HG02610 (cell line): Measurements from ENCODE around the gene DCTN2.

ENCODE experiments used
- ATAC-seq: cut with Tn5 transposase; IDR thresholded peaks from one replicate; pipeline ENCODE4 v1.9.1; 2021; ENCODE audit warnings: mild to moderate bottlenecking, moderate library complexity; ENCODE audit not compliant: unreplicated experiment

DCTN2 gene

DNA sequence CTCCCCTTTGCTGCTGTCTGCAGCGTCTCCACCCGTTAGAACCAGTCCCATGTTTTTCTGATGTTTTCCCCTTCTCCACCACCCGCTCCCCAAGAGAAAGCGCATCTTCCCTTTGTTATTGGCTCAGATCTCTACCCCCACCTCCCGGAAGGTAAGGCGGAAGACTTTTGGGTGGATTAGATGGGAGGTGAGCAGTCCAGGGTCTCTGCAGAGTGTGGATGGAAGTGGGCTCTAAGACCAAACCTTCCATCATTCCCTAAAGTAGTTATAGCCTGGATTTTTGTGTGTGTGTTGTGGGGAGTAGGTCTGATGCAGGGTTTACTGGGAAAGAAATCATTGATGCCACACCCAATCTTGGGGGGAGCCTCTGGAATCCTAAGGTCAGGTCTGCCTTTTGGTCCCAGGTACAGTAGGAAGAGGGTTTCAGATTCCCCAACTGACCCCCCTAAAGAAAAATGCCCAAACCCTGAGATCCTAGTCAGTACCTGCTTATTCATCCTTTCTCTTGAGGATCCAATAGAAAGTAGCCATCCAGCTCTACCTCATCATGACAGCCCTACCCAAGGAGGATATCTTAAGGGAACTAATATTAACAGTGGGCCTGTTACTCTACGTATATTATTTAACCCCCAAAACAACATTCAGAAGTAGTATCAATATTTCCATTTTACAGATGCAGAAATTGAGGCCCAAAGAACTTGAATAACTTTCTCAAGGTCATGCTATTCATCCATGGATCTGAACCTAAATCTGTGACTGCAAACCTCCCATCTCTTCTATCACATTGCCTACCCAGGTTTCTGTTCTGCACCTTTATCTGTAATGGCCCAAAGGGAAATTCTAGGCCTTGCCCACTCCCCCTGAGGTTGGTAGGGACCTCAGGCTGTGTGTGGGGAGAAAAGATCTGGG, 3.9 kb upstream of the DCTN2 start:
- ATAC-seq, result no peak

GRCh38 chr12:57549909-57550640, 3.1 kb upstream of the DCTN2 start, which contains the start of gene KIF5A:
Gene KIF5A, plus strand, starts transcription at chr12:57550044. Its CDS starts 228 bp downstream, at chr12:57550272.
- ATAC-seq, result no peak

GRCh38 chr12:57549203-57549908, 2.4 kb upstream of the DCTN2 start:
- ATAC-seq, result no peak

- no peak for ATAC-seq
Measured at GRCh38 chr12:57548488-57548887, 1.5 kb upstream of the DCTN2 start.

- no peak for ATAC-seq
Measured at GRCh38 chr12:57548013-57548315, 972 bp upstream of the DCTN2 start.

GRCh38 chr12:57547288-57548012, 458 bp upstream of the DCTN2 start:
- ATAC-seq, result no peak

GRCh38 chr12:57545809-57546437, 1.1 kb downstream of the DCTN2 start:
- ATAC-seq, result no peak

DNA sequence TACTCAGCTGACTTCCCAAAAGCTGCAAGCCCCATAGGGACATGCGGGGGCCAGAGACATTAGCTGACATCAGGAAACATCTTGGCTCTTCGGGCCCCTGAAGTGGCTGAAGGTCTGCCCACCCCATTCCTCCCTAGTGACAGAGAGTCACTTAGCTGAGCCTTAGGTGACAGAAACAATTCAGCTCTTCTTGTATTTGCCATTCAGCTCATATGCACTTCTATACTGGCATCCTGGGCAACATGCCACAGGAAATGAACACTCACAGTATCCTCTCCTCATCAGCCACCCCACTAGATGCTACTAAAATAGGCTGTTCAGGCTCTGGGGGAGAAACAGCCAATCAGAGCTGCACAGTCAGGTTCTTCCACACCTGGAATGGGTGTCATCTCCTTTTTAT, 3.4 kb downstream of the DCTN2 start:
- ATAC-seq, result no peak

DNA sequence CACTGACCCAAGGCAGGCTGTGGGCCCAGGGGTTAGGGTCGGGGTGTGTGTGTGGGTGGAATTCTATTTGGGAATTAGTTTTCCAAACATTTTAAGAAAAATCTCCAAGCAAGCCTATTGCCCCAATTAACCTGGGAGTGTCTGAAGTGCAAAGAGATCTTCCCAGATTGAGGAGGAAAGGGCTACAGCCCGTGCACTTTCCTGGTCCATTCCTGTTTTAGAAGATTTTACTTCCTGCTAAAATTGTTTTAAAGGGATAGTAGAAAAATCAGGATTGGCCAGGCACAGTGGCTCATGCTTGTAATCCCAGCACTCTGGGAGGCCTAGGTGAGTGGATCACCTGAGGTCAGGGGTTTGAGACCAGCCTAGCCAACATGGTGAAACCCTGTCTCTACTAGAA, 5.3 kb downstream of the DCTN2 start:
- ATAC-seq, result no peak

- no peak for ATAC-seq
Measured at GRCh38 chr12:57541001-57541400, 6.0 kb downstream of the DCTN2 start.

DNA sequence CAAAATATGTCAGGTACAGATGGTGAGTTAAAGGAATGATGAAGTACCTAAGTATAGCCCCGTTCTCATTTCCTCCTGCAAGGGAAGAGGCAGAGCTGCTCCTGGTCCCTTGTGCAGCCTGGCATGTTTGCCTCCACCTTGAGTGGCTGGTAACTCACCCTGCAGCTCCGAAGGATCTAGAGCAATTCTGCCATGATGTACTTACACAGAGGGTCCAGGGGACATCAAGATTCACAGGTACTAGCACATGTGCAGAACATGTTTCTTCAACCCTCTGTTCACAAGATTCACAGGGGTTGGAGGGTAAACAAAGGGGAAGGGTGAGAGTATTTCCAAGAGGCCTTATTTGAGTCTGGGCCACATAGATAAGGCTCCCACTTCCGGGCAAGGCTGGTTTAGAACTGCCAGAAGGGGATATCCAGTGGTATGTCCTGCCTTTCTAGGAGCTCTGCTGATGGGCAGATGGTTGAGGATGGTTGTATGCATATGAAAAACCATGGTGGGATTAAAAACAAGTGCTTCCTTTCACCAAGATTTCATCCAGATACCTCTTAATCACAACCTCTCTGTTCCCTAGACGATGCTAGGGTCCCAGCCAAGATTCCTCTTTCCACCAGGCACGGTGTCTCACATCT, 7.7 kb downstream of the DCTN2 start:
- ATAC-seq, result no peak

DNA sequence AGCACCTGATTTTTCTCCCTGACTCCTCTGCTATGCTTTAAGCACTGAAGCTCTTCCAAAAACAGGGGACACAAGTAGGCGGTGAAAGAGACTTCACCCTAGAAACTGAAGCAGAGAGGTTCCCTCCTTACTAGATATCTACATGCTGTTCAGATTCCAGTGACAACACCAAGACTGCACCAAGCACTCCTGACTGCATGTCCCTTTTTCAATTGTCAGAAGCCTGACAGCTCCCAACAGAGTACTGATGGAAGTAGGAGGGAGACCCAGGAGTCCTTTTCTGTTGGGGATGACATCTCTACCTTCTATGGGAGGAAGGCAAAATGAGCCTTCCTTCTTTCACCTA, 10.4 kb downstream of the DCTN2 start:
- ATAC-seq, result no peak

- no peak for ATAC-seq
Measured at GRCh38 chr12:57535764-57536596, 11.0 kb downstream of the DCTN2 start.

DNA sequence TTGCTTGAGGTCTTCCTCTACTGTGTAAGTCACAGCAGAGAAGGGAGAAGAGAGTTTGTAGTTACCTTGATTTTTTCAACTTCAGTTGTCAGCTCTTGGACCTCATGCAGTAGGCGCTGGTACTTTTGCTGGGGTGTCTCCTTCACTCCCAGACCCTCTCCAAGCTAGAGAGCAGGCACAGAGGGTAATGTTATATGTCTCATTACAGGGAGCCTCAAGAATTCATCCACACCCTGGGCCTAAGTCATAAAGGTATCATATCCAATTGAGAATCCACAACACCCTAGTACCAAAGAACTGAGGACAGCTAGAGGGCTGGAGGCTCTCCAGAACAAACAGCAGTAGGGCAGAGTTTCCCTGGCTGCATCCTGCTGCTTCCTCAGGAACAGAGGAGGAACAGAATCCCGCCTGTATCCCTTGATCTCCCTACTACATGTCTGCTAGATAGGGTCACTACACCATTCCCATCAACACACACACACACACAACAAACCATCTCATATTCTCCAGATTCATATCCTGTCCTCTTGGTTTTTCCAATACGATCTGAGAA, 11.9 kb downstream of the DCTN2 start:
- ATAC-seq, result no peak

DNA sequence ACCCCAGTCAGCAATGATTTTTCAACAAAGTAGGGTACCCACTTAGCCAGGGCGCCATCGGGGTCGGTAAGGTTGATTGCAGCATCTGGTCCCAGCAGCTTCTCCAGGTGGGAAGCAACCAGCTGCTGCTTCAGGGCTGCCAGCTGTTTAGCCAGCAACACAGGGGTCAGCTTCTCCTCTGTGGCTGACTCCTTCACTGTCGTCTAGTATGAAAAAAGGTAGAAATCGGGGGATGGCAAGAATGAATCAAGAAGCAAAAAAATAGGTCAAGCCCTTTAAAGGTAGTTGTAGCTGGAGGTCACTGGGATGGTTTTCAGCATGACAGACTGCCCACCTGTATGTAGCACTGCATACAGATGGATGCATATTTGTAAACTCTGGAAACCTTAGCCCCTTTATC, 12.7 kb downstream of the DCTN2 start:
- no peak for ATAC-seq

- no peak for ATAC-seq
Measured at GRCh38 chr12:57533108-57533507, 13.9 kb downstream of the DCTN2 start.

GRCh38 chr12:57531836-57532235, 15.2 kb downstream of the DCTN2 start:
- ATAC-seq, result no peak

GRCh38 chr12:57530396-57531142, 16.4 kb downstream of the DCTN2 start:
- ATAC-seq, result no peak
